Activated naive CD8-positive, alpha-beta T cell treated with anti-CD3 and anti-CD28 coated beads, Interleukin-2, amount 10 ng/mL, durations not matched to agents 7 days and 5 days (primary cell): Measurements from ENCODE around the gene NUP160. TPM values are rescaled to one million over a fixed set of nuclear protein-coding genes. Genes with fewer than 3 reads are reported as not detected.
A peak's percentile ranks its signal among the peaks of the same experiment; 100 is the strongest.
"Not testable (repeated sequence)": the region's sequence is repeated elsewhere in the genome, so short reads cannot be mapped to it uniquely, and the experiment has no call there.

ENCODE experiments used
- ATAC-seq: fragments of 150-1000 bp; cut with Tn5 transposase; one replicate; pipeline ENCODE4 v1.10.0; 2021; ENCODE audit warnings: low read depth, moderate library complexity
- POLR2A ChIA-PET: fragments of 350-600 bp; sonication (Branson Sonifier 250); formaldehyde crosslinking; loops from one replicate; lab custom pipeline; 2021; ENCODE audit warnings: antibody characterized with exemption; lab: Charles Lee
- DNase-seq: peaks from one replicate; pipeline ENCODE4 v3.0.0; 2021
- H3K27ac Mint-ChIP-seq: one replicate; pipeline ENCODE4 v1.8.0; 2022; ENCODE audit warnings: mild to moderate bottlenecking, mixed read lengths
- H3K27me3 Mint-ChIP-seq: one replicate; pipeline ENCODE4 v1.8.0; 2022; ENCODE audit warnings: mild to moderate bottlenecking, moderate library complexity, mixed read lengths
- H3K36me3 Mint-ChIP-seq: one replicate; pipeline ENCODE4 v1.8.0; 2021; ENCODE audit warnings: mild to moderate bottlenecking, mixed read lengths
- H3K4me1 Mint-ChIP-seq: one replicate; pipeline ENCODE4 v1.8.0; 2021; ENCODE audit warnings: mixed read lengths
- H3K4me3 Mint-ChIP-seq: one replicate; pipeline ENCODE4 v1.8.0; 2022; ENCODE audit warnings: mild to moderate bottlenecking, moderate library complexity, mixed read lengths
- H3K9me3 Mint-ChIP-seq: one replicate; pipeline ENCODE4 v1.8.0; 2021; ENCODE audit warnings: mixed read lengths
- total RNA-seq, 2 experiments: library from RNA; stranded (reverse); gene quantifications; one replicate each; pipeline ENCODE4 v1.2.3, GENCODE V29; 2021

The NUP160 gene
- total RNA-seq, result 10 to 100 TPM; 56.7 to 57.0 TPM

GRCh38 chr11:47847892-47848699, at the start of gene NUP160:
NUP160 (minus strand) TSS chr11:47848350; CDS start chr11:47848318, 32 bp downstream.
- ATAC-seq, result peak; percentile 86
- H3K4me1 Mint-ChIP-seq, result peaks cover 36% of the 10 kb centered on the region

GRCh38 chr11:47896199-47896598, 48.0 kb upstream of the NUP160 start:
- POLR2A ChIA-PET, result no interaction called here
- H3K4me3 Mint-ChIP-seq, result no peak overlapping the region
- no peak for DNase-seq
- H3K27ac Mint-ChIP-seq, result no peak overlapping the region
- peaks cover 2% of the 10 kb centered on the region for H3K27me3 Mint-ChIP-seq
- H3K9me3 Mint-ChIP-seq, result no peaks in the 10 kb centered on the region
- no peak for ATAC-seq
- peaks cover 13% of the 10 kb centered on the region for H3K4me1 Mint-ChIP-seq
- no peaks in the 10 kb centered on the region for H3K36me3 Mint-ChIP-seq

More at GRCh38 chr11:47847892-47848699, at the start of gene NUP160:
- DNase-seq, result peak; percentile 95
- Mint-ChIP-seq H3K27ac (peak within 1 kb of the TSS; percentile 97), H3K4me3 (peak within 1 kb of the TSS; percentile 95), H3K9me3 (no peaks in the 10 kb centered on the region), H3K36me3 (peaks cover 14% of the 10 kb centered on the region), H3K27me3 (no peaks in the 10 kb centered on the region)
- POLR2A ChIA-PET, result interaction anchor here (0.5 to 1.9 kb wide), 14 partner anchors 11 to 633 kb away, joined by 3 to 12 read pairs (median 4); partner anchors contain the start of genes AGBL2, DDB2 and FNBP4

GRCh38 chr11:47895035-47895434, 46.9 kb upstream of the NUP160 start:
- Mint-ChIP-seq H3K9me3 (no peaks in the 10 kb centered on the region), H3K4me3 (no peak overlapping the region), H3K27me3 (peaks cover 2% of the 10 kb centered on the region), H3K4me1 (peaks cover 13% of the 10 kb centered on the region), H3K36me3 (no peaks in the 10 kb centered on the region), H3K27ac (no peak overlapping the region)
- POLR2A ChIA-PET, result no interaction called here
- DNase-seq (no peak), ATAC-seq (no peak)

GRCh38 chr11:47892546-47893276, 44.6 kb upstream of the NUP160 start:
- H3K27me3 Mint-ChIP-seq, H3K36me3 Mint-ChIP-seq, H3K4me1 Mint-ChIP-seq, DNase-seq, H3K4me3 Mint-ChIP-seq, ATAC-seq, H3K9me3 Mint-ChIP-seq, H3K27ac Mint-ChIP-seq, POLR2A ChIA-PET: not testable (repeated sequence)

- ATAC-seq (no peak), DNase-seq (no peak)
- peaks cover 9% of the 10 kb centered on the region for H3K4me1 Mint-ChIP-seq
- H3K27me3 Mint-ChIP-seq, result peaks cover 2% of the 10 kb centered on the region
- H3K27ac Mint-ChIP-seq, result no peak overlapping the region
- POLR2A ChIA-PET, result no interaction called here
- no peak overlapping the region for H3K4me3 Mint-ChIP-seq
- no peaks in the 10 kb centered on the region for H3K36me3 Mint-ChIP-seq
- H3K9me3 Mint-ChIP-seq, result no peaks in the 10 kb centered on the region
These were observed 43.7 kb upstream of the NUP160 start for GRCh38 chr11:47891886-47892285.

GRCh38 chr11:47889714-47890441, 41.7 kb upstream of the NUP160 start:
- no peak for DNase-seq
- no peak for ATAC-seq
- no peak overlapping the region for H3K4me3 Mint-ChIP-seq
- peaks cover 17% of the 10 kb centered on the region for H3K4me1 Mint-ChIP-seq
- H3K36me3 Mint-ChIP-seq, result peaks cover 2% of the 10 kb centered on the region
- H3K27ac Mint-ChIP-seq, result no peak overlapping the region
- H3K27me3 Mint-ChIP-seq, result peaks cover 2% of the 10 kb centered on the region
- POLR2A ChIA-PET, result interaction anchor here (0.6 to 1.0 kb wide), 2 partner anchors 10 to 228 kb away, joined by 3 read pairs; no protein-coding TSS in a partner anchor
- no peaks in the 10 kb centered on the region for H3K9me3 Mint-ChIP-seq

- DNase-seq, result no peak
- peaks cover 1% of the 10 kb centered on the region for H3K9me3 Mint-ChIP-seq
- H3K27ac Mint-ChIP-seq, result no peak overlapping the region
- no peak overlapping the region for H3K4me3 Mint-ChIP-seq
- H3K27me3 Mint-ChIP-seq, result no peaks in the 10 kb centered on the region
- no peak for ATAC-seq
- peaks cover 17% of the 10 kb centered on the region for H3K4me1 Mint-ChIP-seq
- H3K36me3 Mint-ChIP-seq, result peaks cover 4% of the 10 kb centered on the region
- POLR2A ChIA-PET, result interaction anchor here (0.6 to 0.9 kb wide), 2 partner anchors 11 to 67 kb away, joined by 3 to 5 read pairs; no protein-coding TSS in a partner anchor
These were observed 39.9 kb upstream of the NUP160 start for GRCh38 chr11:47887910-47888569.

GRCh38 chr11:47886096-47886495, 37.9 kb upstream of the NUP160 start:
- Mint-ChIP-seq H3K27me3 (no peaks in the 10 kb centered on the region), H3K27ac (peak overlapping the region; percentile 86), H3K9me3 (peaks cover 2% of the 10 kb centered on the region), H3K36me3 (peaks cover 4% of the 10 kb centered on the region), H3K4me3 (peak overlapping the region; percentile 72), H3K4me1 (peaks cover 18% of the 10 kb centered on the region)
- DNase-seq (no peak), ATAC-seq (peak; percentile 73)
- POLR2A ChIA-PET, result no interaction called here

GRCh38 chr11:47882437-47882836, 34.3 kb upstream of the NUP160 start:
- H3K4me3 Mint-ChIP-seq, H3K27me3 Mint-ChIP-seq, H3K9me3 Mint-ChIP-seq, H3K36me3 Mint-ChIP-seq, H3K27ac Mint-ChIP-seq, DNase-seq, ATAC-seq, POLR2A ChIA-PET: not testable (repeated sequence)
- peaks cover 18% of the 10 kb centered on the region for H3K4me1 Mint-ChIP-seq

- ATAC-seq, result no peak
- H3K36me3 Mint-ChIP-seq, result peaks cover 8% of the 10 kb centered on the region
These were observed 33.0 kb upstream of the NUP160 start for GRCh38 chr11:47881145-47881544.

GRCh38 chr11:47879259-47880158, 31.4 kb upstream of the NUP160 start:
- Mint-ChIP-seq H3K27me3 (peaks cover 5% of the 10 kb centered on the region), H3K27ac (peak overlapping the region; percentile 76), H3K9me3 (peaks cover 22% of the 10 kb centered on the region), H3K36me3 (peaks cover 11% of the 10 kb centered on the region), H3K4me1 (peaks cover 10% of the 10 kb centered on the region), H3K4me3 (no peak overlapping the region)
- POLR2A ChIA-PET, result interaction anchor here (1.3 kb wide), 1 partner anchor 10 kb away, joined by 3 read pairs; no protein-coding TSS in a partner anchor
- no peak for DNase-seq
- no peak for ATAC-seq

More at GRCh38 chr11:47881145-47881544, 33.0 kb upstream of the NUP160 start:
- Mint-ChIP-seq H3K27ac (no peak overlapping the region), H3K27me3 (peaks cover 5% of the 10 kb centered on the region), H3K4me3 (no peak overlapping the region), H3K9me3 (peaks cover 16% of the 10 kb centered on the region), H3K4me1 (peaks cover 15% of the 10 kb centered on the region)
- POLR2A ChIA-PET, result no interaction called here
- DNase-seq, result no peak

GRCh38 chr11:47875858-47876257, 27.7 kb upstream of the NUP160 start:
- ATAC-seq, H3K27ac Mint-ChIP-seq, H3K27me3 Mint-ChIP-seq, H3K4me1 Mint-ChIP-seq, H3K4me3 Mint-ChIP-seq, POLR2A ChIA-PET, DNase-seq: not testable (repeated sequence)
- H3K9me3 Mint-ChIP-seq, result peaks cover 21% of the 10 kb centered on the region
- peaks cover 11% of the 10 kb centered on the region for H3K36me3 Mint-ChIP-seq
